Endodermal cell (in vitro differentiated cells): ENCODE results near the gene PRKCB. TPM values are rescaled to one million over a fixed set of nuclear protein-coding genes. Genes with fewer than 3 reads are reported as not detected.

Experiments used
- DNase-seq: peaks from one replicate; pipeline ENCODE4 v3.0.0-alpha.2; 2017
- H3K27ac ChIP-seq: 2 replicates; pipeline ENCODE4 v1.5.1; 2013; ENCODE audit warnings: mild to moderate bottlenecking, low read depth, low read length, moderate library complexity
- H3K27me3 ChIP-seq: 2 replicates; pipeline ENCODE4 v1.6.1; 2013; ENCODE audit warnings: mild to moderate bottlenecking, low read length, moderate library complexity; ENCODE audit not compliant: insufficient read depth, control insufficient read depth, poor library complexity, severe bottlenecking
- H3K36me3 ChIP-seq: 2 replicates; pipeline ENCODE4 v1.7.0; 2013; ENCODE audit warnings: mild to moderate bottlenecking, low read length, moderate library complexity; ENCODE audit not compliant: control insufficient read depth, insufficient read depth
- H3K4me1 ChIP-seq: one replicate; pipeline ENCODE4 v1.7.0; 2013; ENCODE audit warnings: low read length; ENCODE audit not compliant: control insufficient read depth, insufficient read depth
- H3K4me3 ChIP-seq: 2 replicates; pipeline ENCODE4 v1.5.1; 2013; ENCODE audit warnings: mild to moderate bottlenecking, low read length, moderate library complexity
- H3K9ac ChIP-seq: 2 replicates; pipeline ENCODE4 v1.6.1; 2013; ENCODE audit warnings: mild to moderate bottlenecking, low read length, moderate library complexity; ENCODE audit not compliant: poor library complexity, severe bottlenecking; ENCODE audit errors: extremely low read depth
- H3K9me3 ChIP-seq: 2 replicates; pipeline ENCODE4 v1.6.1; 2013; ENCODE audit warnings: mild to moderate bottlenecking, low read length, moderate library complexity; ENCODE audit not compliant: control insufficient read depth
- H3K27ac Mint-ChIP-seq: 2 replicates; pipeline ENCODE4 v1.8.0; 2020; ENCODE audit warnings: mixed read lengths
- H3K27me3 Mint-ChIP-seq: 2 replicates; pipeline ENCODE4 v1.8.0; 2021; ENCODE audit warnings: mild to moderate bottlenecking, mixed read lengths; ENCODE audit not compliant: insufficient read depth
- H3K36me3 Mint-ChIP-seq: 2 replicates; pipeline ENCODE4 v1.8.0; 2020; ENCODE audit warnings: low read depth, mixed read lengths
- H3K4me1 Mint-ChIP-seq: 2 replicates; pipeline ENCODE4 v1.8.0; 2020; ENCODE audit warnings: mixed read lengths
- H3K4me3 Mint-ChIP-seq: 2 replicates; pipeline ENCODE4 v1.8.0; 2020; ENCODE audit warnings: mild to moderate bottlenecking, moderate library complexity, mixed read lengths
- H3K9me3 Mint-ChIP-seq: 2 replicates; pipeline ENCODE4 v1.8.0; 2020; ENCODE audit warnings: mild to moderate bottlenecking, mixed read lengths
- CTCF ChIP-seq: fragments of 200-600 bp; sonication (generic); conservative IDR thresholded peaks from 2 replicates; pipeline ENCODE4 v1.5.0; 2021; ENCODE audit warnings: antibody characterized with exemption, mild to moderate bottlenecking
- WGBS, 2 experiments: methylation state at CpG; one replicate each; pipeline versions ENCODE4 v1.1.5 to v1.1.7; 2013; ENCODE audit warnings: missing lambda C conversion rate in 2 of 2, mixed read lengths in 1 of 2; ENCODE audit not compliant: insufficient coverage in 1 of 2, insufficient read length in 1 of 2; 5-methylcytosine and 5-hydroxymethylcytosine counted together
- total RNA-seq, 2 donors: library from RNA; stranded (reverse); fragmentation: NEBNext Ultra II Directional in 1 of 2; extraction: Animal tissue kit (Norgen Biotek cat#: 25700) in 1 of 2; gene quantifications; 2 replicates in 1 of 2; 3 replicates in 1 of 2; pipeline ENCODE4 v1.2.1, GENCODE V29; 2021

The PRKCB gene
- total RNA-seq, 2 donors from 2014 or later: 0.38 to 1.1 TPM

- 83 to 96% methylated on average over 4 to 6 of the region's 6 CpGs for WGBS, 2 experiments
- DNase-seq: no peak
- Mint-ChIP-seq H3K9me3 (no peaks in the 10 kb centered on the region), H3K27ac (no peak overlapping the region), H3K27me3 (peaks cover 35% of the 10 kb centered on the region), H3K4me1 (no peaks in the 10 kb centered on the region), H3K36me3 (no peaks in the 10 kb centered on the region), H3K4me3 (no peak overlapping the region)
- Histone ChIP-seq H3K36me3 (no peaks in the 10 kb centered on the region), H3K9me3 (no peaks in the 10 kb centered on the region), H3K27ac (no peak overlapping the region), H3K9ac (no peak overlapping the region), H3K4me1 (no peaks in the 10 kb centered on the region), H3K4me3 (no peak overlapping the region), H3K27me3 (peaks cover 8% of the 10 kb centered on the region)
- TF ChIP-seq CTCF: no peak
Observed at GRCh38 chr16:23979441-23979840, 143.7 kb downstream of the PRKCB start.

GRCh38 chr16:23979982-23980381, 144.2 kb downstream of the PRKCB start:
- Mint-ChIP-seq H3K36me3 (no peaks in the 10 kb centered on the region), H3K4me1 (no peaks in the 10 kb centered on the region), H3K9me3 (no peaks in the 10 kb centered on the region), H3K4me3 (no peak overlapping the region), H3K27ac (no peak overlapping the region), H3K27me3 (peaks cover 38% of the 10 kb centered on the region)
- TF ChIP-seq CTCF: no peak
- Histone ChIP-seq H3K4me3 (no peak overlapping the region), H3K27me3 (peaks cover 8% of the 10 kb centered on the region), H3K36me3 (no peaks in the 10 kb centered on the region), H3K9me3 (no peaks in the 10 kb centered on the region), H3K4me1 (no peaks in the 10 kb centered on the region), H3K27ac (no peak overlapping the region), H3K9ac (no peak overlapping the region)
- DNase-seq: no peak
- WGBS, 2 experiments: 84 to 85% methylated on average over 4 of the region's 4 CpGs

- peaks cover 38% of the 10 kb centered on the region for H3K27me3 Mint-ChIP-seq
- no peak for TF ChIP-seq CTCF
- WGBS, 2 experiments: 87 to 90% methylated on average over 1 to 3 of the region's 4 CpGs
Observed at GRCh38 chr16:23981429-23982399, 145.9 kb downstream of the PRKCB start.

More at GRCh38 chr16:23981429-23982399, 145.9 kb downstream of the PRKCB start:
- H3K27ac Mint-ChIP-seq: no peak overlapping the region
- no peak overlapping the region for H3K4me3 Mint-ChIP-seq
- Histone ChIP-seq H3K4me3 (no peak overlapping the region), H3K27me3 (peaks cover 8% of the 10 kb centered on the region), H3K9me3 (no peaks in the 10 kb centered on the region), H3K27ac (no peak overlapping the region), H3K9ac (no peak overlapping the region), H3K36me3 (no peaks in the 10 kb centered on the region), H3K4me1 (no peaks in the 10 kb centered on the region)
- no peaks in the 10 kb centered on the region for H3K36me3 Mint-ChIP-seq
- H3K4me1 Mint-ChIP-seq: no peaks in the 10 kb centered on the region
- no peaks in the 10 kb centered on the region for H3K9me3 Mint-ChIP-seq
- DNase-seq: no peak
